GM19372 (cell line): ENCODE measurements around the gene DENND4C.
"Not testable (repeated sequence)": the region's sequence is repeated elsewhere in the genome, so short reads cannot be mapped to it uniquely, and the experiment has no call there.

Experiments
- ATAC-seq: cut with Tn5 transposase; IDR thresholded peaks from one replicate; pipeline ENCODE4 v1.9.1; 2021; ENCODE audit warnings: mild to moderate bottlenecking, low read depth, moderate library complexity; ENCODE audit not compliant: unreplicated experiment

The DENND4C gene

DNA sequence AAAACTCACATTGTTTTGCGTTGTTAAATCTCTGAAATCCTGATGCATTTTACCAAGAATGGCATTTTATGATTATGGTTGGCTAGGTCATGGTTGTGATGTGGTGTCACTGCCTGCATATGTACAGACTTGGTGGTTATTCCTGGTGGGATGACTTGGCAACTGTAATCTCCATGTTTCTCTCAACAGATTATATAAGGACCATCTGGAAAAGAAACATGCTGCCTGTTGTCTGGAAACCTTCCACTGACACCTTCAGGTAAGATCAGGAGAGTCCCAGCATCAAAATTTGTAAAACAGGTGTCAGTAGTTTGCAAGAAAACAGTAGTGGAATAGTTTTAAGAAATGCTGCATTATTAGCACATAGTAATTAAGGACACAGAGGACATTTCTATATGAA is 175.3 kb downstream of the DENND4C start:
- ATAC-seq: no peak

DNA sequence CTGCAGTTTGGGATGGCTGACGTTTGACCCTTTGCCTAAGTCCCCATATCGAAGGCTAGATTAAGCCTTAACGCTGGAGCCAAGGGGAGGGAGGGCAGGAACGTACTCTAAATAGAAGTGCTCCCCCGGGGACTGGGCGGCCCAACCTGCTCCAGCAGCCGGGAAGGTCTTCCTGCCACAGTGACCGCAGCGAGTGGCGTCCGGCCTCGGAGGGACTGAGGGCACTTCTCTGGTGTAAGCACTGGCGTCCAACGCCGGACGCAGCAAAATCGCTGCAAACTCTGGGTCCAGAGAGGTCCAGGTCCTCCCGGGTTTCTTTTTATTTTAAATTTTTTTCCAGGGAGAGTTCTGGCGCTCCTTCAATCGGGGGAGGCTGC is 177.8 kb downstream of the DENND4C start:
- ATAC-seq: no peak

DNA sequence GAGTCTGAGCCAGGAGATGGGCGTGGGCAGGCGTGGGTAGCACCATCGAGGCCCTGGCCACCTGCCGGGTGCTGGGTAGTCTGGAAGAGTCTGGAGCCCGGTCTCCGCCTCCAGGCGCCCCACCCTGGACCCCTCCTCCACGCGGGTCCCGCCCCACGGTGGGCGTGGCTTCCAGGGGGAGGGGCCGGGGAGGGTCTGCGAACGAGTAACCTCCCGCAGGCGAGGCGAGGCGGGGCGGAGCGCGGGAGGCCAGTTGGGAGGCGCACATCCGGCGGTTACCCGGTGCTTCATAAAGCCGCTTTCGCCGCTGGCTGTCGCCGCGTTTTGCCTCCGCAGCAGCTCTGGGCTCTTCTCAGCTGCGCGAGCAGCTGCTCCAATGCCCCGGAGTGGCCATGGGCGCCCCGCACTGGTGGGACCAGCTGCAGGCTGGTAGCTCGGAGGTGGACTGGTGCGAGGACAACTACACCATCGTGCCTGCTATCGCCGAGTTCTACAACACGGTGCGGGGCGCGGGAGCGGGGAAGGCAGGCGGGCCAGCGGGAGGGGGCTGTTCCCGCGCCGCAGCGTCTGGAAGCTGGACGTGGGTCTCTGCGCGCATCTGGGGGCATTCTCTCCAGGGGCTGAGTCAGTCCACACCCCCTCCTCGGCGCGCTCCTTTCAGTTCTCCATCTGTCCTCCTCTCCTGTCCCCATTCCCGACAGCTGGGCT is 178.4 kb downstream of the DENND4C start, which contains the start of gene ACER2:
TSS of gene ACER2 (plus strand) at position 317 of the 708 bp plus-strand sequence. CDS start at position 393, 76 bp downstream.
- ATAC-seq: peak; percentile 87

DNA sequence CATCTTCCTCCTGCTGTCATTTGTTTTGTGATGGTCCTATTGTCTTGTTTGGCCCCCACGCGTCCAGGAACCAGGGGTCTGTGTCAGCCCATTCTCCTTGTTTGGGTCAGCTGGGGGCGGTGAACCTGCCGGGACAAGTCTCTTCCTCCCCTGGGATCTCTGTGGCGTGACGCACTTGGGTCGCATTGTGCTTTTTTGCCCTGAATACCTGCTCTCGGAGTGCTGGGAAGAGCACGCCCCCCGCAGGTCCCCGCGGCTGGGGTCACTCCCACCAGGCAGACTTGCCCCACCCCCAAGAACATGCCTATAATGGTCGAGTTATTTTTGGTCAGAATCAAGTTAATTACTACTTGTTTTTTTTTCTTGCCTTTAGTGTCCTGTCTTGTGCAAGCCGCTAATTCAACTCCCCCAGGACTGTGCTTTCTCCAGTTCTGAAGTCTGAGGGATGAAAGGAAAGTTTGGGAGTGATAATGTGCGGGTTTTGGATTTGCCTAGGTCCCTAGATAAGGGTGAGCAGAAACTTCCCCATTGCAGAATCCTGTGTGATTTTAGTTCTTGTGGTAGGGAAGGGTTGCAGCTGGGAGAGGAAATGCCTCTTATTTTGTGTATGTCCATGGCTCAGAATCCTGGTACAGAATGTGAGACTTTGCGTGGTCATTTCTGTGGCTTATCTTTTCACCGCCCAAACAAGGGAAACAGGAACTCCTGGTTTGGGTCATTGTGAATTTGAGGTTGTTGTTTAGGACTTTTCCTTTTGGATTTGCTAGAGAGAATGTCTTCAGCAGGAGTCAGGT is 179.1 kb downstream of the DENND4C start:
- peak; percentile 15 for ATAC-seq

DNA sequence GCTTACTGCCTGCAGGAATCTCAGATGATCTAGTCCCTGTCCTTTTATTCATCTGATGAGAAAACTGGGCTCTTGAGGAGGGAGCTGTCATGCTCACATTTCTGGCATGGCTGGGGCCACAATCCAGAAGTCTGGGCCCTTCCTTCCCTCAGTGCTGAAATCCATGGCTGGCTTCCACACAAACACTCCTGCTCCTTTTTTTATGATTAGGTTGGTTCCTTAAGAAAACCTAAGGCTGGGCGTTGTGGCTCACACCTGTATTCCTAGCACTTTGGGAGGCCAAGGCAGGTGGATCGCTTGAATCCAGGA is 179.7 kb downstream of the DENND4C start:
- no peak for ATAC-seq

DNA sequence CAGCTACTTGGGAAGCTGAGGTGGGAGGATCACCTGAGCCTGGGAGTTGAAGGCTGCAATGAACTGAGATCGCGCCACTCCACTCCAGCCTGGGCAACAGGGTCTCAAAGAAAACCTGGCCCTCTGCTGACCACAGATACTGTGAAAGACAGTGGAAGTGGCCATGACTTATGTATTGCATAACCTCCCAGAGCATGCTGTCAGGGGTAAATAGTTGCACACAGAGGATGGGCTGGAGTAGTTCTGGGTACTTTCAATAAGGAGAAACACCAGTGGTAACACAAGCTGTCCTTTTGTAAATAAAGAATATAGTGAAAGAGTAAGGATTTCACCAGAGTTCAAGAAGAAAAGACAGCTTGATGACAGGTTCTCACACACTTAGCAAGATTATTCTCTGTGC is 180.1 kb downstream of the DENND4C start:
- no peak for ATAC-seq

DNA sequence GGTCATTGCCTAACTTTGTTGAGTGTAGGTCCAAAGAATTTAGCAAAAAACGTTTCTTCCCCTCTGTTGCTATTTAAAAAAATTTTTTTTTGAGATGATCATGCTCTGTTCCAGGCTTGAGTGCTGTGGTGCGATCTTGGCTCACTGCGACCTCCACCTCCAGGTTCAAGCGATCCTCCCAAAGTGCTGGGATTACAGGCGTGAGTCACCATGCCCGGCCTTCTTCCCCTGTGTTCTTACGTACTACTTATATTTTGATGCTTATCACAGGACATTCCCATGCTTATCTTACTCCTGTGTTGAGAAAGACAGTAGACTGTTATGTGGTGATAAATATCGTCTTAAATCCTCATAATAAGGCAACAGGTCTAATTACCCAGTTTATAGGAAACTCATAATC is 180.8 kb downstream of the DENND4C start:
- no peak for ATAC-seq

DNA sequence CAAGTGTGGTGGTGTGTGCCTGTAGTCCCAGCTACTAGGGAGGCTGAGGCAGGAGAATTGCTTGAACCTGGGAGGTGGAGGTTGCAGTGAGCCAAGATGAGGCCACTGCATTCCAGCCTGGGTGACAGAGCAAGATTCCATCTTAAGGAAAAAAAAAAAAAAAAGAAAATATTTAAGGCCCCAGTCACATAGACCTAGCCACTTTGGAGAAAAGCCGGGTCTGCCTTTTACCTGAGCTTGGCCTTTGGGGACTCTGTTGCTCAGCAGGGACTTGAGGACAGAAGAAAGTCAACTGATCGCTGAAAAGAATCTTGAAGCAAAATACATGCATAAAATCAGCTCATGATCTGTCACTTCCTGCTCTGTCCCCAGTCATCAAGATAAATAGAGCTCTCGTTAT is 183.0 kb downstream of the DENND4C start:
- not testable (repeated sequence) for ATAC-seq

DNA sequence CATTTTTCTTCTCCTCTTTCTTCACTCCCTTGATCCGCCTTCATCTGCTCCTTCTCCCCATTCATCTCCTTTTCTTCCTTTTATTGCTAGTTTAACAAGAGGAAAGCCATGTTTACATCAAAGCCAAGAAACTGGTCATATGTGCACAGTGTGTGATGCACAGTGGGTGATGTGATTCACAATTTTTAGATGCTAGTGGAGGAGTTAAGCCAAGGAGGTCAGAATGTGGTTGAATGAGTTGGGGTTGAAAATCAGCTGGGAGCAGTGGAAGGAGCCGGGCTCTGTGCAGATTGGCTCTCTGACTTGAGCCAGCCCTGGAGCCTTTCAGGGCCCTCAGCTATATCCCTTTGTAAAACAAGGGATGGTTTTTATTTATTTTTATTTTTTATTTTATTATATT is 185.7 kb downstream of the DENND4C start:
- no peak for ATAC-seq

DNA sequence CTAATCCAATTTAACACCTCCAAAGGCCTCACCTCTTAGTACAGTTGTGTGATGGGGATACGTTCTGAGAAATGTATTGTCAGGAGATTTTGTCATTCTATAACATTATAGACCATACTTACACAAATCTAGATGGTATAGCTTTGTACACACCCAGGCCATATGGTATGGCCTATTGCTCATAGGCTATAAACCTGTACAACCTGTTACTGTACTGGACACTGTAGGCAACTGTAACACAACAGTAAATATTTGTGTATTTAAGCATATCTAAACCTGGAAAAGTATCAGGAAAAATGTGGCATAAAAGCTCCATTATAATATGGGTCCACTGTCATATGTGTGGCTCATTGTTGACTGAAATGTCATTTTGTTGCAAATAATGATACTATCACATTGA is 190.4 kb downstream of the DENND4C start:
- no peak for ATAC-seq
